ENCODE results near the gene TTLL13.

GRCh38 chr15:90211440-90212143, 37.8 kb upstream of the TTLL13 start:
- TF ChIP-seq CTCF (IDR thresholded peaks at IDR 0.05; ENCODE audit: low read depth, low read length): no peak
- no peak for TF ChIP-seq EZH2phosphoT487 (IDR thresholded peaks at IDR 0.05; ENCODE audit: low read depth)

All from OCI-LY3 (cell line).